AG08395 (cell line): Measurements from ENCODE around the gene ALS2.
"Not testable (repeated sequence)": the region's sequence is repeated elsewhere in the genome, so short reads cannot be mapped to it uniquely, and the experiment has no call there.

ENCODE experiments used
- DNase-seq: peaks from one replicate; pipeline ENCODE4 v3.0.0; 2012; ENCODE audit warnings: mixed read lengths, low spot score

ALS2 gene

DNA sequence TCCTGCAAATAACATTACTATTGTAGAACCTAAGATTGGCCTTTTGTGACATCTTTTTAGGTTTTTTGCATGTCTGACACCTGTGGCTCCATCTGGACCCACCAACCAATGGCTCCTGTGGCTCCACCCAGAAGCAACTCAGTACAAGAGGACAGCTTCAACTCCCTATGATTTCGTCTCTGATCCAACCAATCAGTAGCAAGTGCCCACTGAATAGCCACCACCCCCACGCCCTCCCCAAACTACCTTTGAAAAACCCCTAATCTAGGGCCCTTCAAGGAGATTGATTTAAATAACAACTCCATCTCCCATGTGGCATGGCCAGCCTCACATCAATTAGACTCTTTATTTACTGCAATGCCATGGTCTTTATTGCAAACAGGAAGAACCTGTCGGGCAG lies 105.9 kb downstream of the ALS2 start:
- no peak for DNase-seq

DNA sequence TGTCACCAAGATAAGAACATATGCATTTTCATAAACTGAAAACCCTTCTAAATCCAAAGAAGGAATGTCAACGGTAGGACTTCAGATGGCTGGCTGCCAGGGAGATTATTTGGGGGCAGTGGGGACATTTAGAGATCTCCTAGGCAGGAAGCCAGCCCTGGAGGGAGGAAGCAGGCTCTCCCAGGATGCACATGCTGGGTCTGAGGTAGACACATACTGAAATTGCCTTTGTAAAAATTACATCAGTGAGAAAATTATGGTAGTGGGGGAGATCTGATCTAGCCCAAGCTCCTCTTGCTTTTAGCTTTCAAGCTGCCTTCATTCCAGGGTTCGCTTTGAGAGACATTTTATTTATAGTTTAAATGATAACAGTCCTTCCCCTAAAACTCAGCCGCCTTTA lies 106.4 kb downstream of the ALS2 start:
- DNase-seq = no peak

DNA sequence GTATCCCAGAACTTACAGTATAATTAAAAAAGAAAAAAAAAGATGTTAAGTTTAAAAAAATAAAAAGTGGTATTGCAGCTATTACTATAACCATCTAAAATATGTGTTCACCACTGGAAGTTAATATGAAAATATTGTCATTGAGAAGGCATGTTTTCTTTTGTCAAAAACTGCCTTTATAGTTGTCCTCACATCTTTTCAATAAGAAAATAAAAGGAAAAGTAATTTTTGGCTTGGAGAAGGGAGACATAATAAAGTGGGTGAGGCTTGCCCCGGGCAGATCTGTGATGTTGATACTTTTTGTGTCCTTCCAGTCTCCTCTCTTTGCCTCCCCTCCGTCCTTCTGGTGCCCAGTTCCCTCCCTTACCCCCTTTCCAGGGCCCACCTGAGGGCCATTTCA lies 107.2 kb downstream of the ALS2 start:
- DNase-seq = no peak

DNA sequence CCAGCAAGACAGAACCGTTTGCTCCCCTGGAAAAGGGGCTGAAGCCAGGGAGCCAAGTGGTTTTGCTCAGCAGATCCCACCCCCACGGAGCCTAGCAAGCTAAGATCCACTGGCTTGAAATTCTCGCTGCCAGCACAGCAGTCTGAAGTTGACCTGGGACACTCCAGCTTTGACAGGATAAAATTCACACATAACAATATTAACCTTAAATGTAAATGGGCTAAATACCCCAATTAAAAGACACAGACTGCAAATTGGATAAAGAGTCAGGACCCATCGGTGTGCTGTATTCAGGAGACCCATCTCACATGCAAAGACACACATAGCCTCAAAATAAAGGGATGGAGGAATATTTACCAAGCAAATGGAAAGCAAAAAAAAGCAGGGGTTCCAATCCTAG lies 109.5 kb downstream of the ALS2 start:
- DNase-seq = not testable (repeated sequence)

DNA sequence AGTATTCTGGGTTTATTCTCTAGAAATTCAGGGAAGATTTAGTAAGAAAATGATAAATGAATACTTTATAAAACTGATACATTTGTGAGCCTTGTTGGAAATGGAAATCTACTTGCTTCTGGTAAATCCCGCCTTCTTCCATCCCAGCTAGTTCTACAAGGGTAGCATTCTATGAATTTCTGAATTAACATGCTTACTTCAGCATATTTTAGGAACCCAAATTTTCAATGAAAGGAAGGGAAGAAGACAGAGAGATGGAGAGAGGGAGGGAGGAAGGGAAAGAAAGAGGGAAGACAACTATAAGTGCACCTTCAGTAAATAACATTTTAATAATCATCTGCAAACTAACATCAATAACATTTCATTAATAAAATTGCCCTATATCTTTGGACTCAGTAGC lies 110.9 kb downstream of the ALS2 start:
- DNase-seq = no peak

DNA sequence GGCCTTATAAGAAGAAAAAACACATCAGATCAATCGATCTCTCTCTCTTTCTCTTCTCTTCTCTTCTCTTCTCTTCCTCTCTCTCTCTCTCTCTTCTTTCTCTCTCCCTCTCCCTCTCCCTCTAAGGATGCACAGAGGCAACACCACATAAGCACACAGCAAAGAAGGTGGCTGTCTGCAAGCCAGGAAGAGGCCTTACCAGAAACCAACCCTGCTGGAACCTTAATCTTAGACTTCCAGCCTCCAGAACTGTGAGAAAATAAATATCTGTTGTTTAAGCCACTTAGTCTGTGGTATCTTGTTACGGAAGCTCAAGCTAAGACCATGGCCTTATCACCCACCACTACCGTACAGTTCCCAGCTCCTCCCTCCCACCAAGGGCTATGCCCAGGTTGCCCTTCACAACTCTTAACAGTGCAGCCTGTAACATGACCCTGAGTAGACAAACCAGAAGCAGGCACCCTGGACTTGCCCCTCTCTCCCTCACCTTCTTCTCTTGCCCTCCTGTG lies 112.3 kb downstream of the ALS2 start:
- DNase-seq = no peak

DNA sequence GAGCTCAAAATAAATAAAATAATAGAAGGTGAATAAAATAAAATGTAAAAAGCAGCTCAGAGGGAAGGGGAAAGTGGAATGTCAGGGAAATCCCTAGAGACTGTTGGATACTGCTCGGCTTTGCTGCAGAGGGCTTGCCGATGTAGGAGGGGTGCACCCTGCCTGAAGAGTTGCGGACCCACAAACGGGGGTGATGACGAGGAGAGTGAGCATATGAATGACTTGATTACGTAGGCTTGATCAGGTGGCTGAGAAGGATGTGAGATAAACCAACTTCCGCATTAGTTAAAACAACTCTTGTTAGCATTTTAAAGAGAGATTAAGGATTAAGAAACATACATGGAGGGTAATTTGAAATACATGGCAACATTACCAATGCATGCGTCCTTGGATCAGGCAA lies 116.4 kb downstream of the ALS2 start:
- no peak for DNase-seq

DNA sequence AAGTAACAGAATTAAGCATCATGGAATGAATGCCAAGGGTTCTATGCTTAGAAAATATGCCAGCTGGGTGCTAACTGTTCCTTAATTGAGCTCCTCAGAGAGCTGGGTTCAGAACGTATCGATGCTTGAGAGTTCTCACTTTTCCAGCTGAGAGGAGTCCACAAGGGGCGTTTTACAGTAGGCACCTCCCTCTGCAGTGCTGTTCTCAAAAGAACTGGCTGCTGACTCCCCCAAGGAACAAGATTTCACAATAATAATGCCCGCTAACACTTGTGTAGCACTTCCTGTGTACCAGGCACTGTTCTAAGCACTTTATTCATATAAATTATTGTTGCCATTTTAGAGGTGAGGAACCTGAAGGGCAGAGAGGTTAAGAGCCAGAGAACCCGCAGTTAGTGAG lies 119.4 kb downstream of the ALS2 start:
- no peak for DNase-seq

DNA sequence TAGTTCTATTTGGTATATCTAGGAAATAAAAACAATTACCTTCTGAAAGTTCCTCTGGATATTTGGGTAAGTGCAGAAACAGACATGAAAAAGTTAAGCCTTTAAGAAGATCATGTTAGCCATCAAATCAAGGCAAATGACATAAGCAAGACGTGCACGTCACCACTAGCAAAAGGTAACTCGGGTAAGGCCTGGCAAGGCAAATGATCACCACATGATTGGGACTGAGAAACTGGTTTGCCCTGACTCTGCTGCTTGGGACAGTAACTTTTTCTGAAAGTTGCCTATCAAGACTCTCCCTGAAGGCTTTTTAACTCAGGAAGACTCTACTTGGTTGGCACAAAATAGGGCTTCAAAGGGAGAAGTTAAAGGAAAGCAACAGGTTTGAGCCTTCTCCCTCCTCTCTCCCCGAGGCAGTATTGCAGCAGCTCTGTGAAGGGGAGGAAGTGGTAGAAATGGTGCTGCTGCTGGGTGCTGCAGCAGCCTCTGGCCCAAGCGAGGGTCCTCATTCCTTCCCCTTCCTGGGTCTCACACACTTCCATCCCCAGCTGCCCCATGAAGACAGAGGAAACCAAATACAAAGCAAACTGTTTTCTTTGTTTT lies 120.3 kb downstream of the ALS2 start:
- no peak for DNase-seq

DNA sequence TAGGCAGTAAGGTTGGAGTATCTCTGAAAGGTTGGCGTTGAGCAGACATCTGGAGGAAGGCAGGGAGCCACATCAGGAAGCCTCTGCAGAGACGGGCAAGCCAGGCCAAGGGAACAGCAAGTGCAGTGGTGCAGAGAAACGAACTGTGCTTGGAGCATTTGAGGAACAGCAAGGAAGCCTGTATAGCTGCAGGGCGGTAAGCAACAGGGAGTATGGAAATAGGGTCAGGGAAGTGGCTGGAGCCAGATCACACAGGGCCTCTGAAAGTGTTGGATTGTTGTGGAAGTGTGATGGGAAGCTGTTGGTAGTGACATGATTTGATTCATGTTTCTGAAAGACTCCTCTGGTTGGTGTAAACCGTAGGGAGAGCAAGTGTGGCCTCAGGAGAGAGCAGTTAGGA lies 124.0 kb downstream of the ALS2 start:
- no peak for DNase-seq

DNA sequence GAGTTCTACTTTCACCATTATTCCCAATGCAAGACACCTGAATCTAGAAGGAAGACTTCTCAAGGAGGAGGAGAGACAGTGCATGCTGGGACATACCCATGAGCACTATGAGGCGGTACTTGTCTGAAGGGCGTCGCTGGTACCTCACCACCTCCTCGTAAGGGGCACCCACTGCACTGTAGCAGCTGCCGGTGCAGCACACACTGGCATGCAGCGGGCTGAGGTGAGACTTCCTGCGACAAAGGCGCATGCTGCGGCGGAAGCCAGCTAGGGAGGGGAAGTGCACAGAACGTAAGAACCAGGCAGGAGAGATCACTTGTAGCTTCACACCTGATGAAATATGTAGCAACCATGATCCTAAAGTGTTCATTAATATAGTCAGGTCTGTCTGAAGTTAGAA lies 124.6 kb downstream of the ALS2 start:
- DNase-seq = no peak

DNA sequence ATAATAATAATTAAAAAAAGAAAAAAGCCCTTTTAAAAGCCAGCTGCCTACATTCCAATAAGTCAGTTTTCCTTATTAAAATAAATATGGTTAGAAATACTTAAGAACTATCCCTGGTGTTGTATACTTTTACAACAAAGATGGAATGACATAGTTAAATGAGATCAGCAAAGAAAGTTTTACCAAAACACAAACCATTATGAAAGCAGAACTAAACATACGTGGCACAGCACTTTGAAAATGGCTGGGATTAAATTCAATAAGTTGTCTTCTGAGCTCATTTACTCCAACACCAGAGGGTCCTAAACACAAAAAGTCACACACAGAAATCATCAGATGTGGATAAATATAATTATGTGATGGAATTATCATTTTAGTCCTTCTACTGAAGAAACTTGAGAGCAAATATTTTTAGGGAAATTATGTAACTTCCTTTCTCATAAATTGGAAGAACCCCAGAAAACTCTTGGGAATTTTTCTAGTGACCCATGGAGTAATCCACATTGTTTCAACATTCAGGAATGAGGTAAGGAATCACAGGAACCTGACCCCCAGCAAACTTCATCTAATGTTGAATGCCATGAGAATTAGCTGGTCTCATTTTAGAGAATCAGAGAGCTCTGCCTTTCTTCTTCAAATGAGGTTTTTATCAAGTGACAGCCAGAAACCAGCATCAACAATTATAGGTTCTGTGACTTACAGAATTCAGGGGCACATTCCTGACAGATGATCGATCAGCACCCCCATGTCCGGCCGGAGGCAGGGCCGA lies 125.9 kb downstream of the ALS2 start:
- DNase-seq = peak; percentile 78

DNA sequence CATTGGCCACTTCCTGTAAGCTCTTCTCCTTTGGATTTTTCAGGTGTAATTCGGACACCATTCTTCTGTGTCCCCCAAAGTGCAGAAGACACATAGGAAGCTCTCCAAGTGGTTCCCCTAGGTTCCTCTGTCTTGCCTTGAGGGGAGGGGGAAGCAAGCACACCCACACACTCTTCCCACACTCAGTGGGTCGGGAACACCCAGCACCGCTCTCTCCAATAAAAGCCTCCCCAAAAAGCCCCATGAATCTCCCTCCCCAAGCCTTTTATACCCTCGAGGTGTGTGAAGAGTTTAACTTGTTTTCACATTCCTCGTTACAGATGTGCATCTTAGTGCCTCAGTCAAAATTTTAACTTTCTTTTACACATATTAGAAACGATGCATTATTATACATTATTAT lies 127.5 kb downstream of the ALS2 start:
- DNase-seq = no peak
